Epithelial cell of proximal tubule (primary cell): Measurements from ENCODE around the gene GPRASP3. TPM values are rescaled to one million over a fixed set of nuclear protein-coding genes. Genes with fewer than 3 reads are reported as not detected.
A peak's percentile ranks its signal among the peaks of the same experiment; 100 is the strongest.

Experiments used
- DNase-seq: peaks from one replicate; pipeline ENCODE4 v3.0.0-alpha.2; 2011; ENCODE audit warnings: low read depth
- H3K4me3 ChIP-seq: 2 replicates; pipeline ENCODE4 v1.5.1; 2011; ENCODE audit warnings: low read depth, mild to moderate bottlenecking, low read length
- total RNA-seq: library from RNA; depleted of rRNA; stranded (reverse); fragments of >200 nt; gene quantifications from 2 replicates; pipeline ENCODE4 v1.2.3, GENCODE V29; 2015
- TF ChIP-seq, protein P1 (sequence below): conservative IDR thresholded peaks from 2 replicates; pipeline ENCODE4 v1.5.1; 2012; ENCODE audit warnings: low read depth, mild to moderate bottlenecking, low read length

Gene GPRASP3
- total RNA-seq, 1 donor from 2014 or later, result 1.5 TPM

DNA sequence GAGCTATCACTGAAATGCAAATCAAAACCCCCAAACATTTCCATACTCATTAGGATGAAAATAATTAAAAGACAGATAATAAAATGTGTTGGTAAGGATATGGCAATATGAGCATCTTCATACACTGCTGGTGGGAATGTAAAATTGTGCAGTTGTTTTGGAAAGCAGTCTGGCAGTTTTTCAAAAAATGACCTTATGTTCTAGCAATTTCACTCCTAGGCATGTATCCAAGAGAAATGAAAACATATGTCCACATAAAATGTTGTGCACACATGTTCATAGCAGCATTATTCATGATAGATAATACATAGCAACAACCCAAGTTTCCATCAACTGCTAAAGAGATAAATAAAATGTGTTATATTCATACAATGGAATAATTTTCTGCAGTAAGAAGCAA lies 23.0 kb upstream of the GPRASP3 start:
- TF ChIP-seq, protein P1, sequence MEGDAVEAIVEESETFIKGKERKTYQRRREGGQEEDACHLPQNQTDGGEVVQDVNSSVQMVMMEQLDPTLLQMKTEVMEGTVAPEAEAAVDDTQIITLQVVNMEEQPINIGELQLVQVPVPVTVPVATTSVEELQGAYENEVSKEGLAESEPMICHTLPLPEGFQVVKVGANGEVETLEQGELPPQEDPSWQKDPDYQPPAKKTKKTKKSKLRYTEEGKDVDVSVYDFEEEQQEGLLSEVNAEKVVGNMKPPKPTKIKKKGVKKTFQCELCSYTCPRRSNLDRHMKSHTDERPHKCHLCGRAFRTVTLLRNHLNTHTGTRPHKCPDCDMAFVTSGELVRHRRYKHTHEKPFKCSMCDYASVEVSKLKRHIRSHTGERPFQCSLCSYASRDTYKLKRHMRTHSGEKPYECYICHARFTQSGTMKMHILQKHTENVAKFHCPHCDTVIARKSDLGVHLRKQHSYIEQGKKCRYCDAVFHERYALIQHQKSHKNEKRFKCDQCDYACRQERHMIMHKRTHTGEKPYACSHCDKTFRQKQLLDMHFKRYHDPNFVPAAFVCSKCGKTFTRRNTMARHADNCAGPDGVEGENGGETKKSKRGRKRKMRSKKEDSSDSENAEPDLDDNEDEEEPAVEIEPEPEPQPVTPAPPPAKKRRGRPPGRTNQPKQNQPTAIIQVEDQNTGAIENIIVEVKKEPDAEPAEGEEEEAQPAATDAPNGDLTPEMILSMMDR, result no peak
- no peak for DNase-seq
- no peak overlapping the region for H3K4me3 ChIP-seq

DNA sequence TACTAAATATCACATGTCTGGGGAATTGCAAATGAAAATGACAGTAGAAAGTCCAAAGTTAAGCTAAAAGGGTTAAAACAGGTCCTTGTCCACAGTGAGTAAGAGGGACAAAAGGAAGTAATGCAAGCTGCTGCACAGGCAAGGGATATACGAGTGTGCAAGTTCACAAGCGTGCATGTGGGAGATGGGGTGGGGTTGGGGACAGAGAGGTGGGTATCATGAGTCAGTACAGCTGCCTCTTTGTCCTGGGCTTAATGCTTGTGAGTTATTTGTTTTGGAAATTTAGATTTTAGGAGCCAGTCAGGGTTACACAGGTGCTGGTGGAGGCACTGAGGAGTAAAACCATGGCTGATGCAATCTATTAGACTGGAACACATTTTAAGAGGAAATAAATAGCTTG lies 11.6 kb upstream of the GPRASP3 start:
- H3K4me3 ChIP-seq, result no peak overlapping the region
- TF ChIP-seq, protein P1, result no peak
- no peak for DNase-seq

DNA sequence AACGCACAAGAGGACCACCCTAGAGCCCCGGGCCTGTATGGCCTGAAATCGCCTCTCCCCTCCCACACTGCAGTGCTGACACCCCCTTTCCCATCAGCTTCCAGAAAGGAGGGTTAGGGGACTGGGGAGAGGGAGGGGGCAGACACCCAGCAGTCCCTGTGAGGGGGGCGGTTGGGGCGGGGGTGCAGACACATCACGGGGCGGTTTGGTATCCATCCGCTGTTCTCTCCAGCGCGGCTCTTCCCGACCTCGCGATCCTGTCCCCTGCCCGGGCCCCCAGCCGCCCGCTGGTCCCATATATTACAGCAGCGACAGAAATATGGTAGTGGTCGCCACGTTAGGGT lies 8.7 kb upstream of the GPRASP3 start:
- TF ChIP-seq, protein P1, result no peak

DNA sequence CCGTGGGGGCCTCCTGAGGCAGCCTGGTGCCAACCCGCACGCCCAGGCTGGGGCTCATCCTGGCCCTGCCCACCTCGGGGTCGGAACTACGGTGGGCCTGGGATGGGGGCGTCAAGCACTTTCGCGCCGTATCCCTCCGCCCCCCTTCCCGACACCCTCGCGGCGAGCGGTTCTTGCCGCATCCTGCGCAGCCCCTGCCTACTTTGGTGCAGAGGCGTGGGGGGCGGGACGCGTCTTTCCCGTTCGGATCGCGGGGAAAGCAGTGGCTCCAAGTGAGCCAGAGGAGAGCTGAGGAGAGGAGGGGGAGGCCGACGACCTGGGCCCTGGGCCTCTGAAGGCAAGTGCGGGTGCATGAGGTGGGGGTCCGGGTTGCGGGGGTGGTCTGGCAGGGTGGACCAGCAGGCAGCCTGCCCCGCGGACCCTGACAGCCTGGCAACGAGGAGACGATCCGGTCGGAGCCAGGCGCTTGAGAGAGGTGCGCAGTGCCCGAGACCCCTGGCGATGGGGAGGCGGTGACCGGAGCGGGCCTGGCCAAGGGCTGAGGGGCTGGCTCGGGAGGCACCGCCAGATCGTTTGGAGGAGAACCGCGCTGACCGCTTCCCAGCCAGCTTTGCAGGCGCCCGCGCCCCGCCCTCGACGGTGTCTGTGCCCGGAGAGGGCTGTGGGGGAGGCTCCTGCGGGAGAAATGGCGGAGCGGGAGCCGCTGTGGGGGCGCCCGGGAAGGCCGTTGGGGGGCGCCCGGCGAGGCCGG lies 8.2 kb upstream of the GPRASP3 start, which contains the start of gene GPRASP2:
Gene GPRASP2, plus strand, starts transcription at position 233 of the 751 bp plus-strand sequence. CDS start 2,422 bp downstream, outside the sequence.
- H3K4me3 ChIP-seq, result peak within 1 kb of the TSS; percentile 69
- TF ChIP-seq, protein P1, result no peak
- no peak for DNase-seq

More for the DNA sequence above, 8.7 kb upstream of the GPRASP3 start:
- DNase-seq, result no peak
- H3K4me3 ChIP-seq, result peak overlapping the region; percentile 69

DNA sequence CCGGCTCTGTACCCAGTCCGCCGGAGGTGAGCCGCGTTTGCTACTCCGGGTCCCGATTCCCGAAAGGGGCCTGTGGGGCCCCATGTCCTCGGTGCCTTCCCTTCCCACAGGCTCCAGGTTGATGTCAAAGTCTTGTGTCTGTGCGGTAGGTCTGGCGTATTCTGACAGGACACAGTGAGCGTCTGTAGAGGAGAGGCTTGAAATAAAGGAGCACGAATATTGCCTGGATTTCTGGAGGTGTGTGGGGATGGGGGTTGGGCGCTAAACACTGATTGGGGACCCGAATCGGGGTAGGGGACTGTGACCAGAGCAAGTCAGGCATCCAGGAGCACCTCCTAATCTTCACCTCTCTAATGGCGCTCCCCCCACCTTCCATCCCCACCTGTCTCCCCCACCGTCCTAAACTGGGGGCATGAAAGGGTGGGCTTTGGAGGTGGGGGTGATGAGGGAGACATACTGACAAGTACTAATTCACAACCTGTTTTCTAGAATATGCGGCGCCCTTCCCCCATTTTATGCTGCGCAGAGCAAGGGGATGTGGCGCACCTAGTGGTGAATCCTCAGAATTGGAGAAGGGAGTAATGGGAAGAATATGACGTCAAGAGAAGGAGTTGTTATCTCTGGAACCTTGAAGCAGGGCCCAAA lies 7.4 kb upstream of the GPRASP3 start:
- TF ChIP-seq, protein P1, result peak; percentile 67
- H3K4me3 ChIP-seq, result peak overlapping the region; percentile 69
- no peak for DNase-seq

DNA sequence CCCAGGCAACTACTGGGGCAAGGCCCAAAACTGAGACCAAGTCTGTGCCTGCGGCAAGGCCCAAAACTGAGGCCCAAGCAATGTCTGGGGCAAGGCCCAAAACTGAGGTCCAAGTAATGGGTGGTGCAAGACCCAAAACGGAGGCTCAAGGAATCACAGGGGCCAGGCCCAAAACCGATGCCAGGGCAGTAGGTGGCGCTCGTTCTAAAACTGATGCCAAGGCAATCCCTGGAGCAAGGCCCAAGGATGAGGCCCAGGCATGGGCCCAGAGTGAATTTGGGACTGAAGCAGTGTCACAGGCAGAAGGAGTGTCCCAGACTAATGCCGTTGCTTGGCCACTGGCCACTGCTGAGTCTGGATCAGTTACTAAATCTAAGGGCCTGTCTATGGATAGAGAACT lies 5.5 kb upstream of the GPRASP3 start:
- no peak for DNase-seq
- H3K4me3 ChIP-seq, result no peak overlapping the region
- TF ChIP-seq, protein P1, result no peak
